Activated CD4-positive, alpha-beta T cell treated with anti-CD3 and anti-CD28 coated beads for 48 hours (primary cell): ENCODE measurements around the gene KCNMA1.

ENCODE experiments used
- DNase-seq: peaks from one replicate; pipeline ENCODE4 v3.0.0-alpha.2; 2020

KCNMA1 gene

GRCh38 chr10:77120666-77121376, 516.8 kb downstream of the KCNMA1 start:
- no peak for DNase-seq

DNA sequence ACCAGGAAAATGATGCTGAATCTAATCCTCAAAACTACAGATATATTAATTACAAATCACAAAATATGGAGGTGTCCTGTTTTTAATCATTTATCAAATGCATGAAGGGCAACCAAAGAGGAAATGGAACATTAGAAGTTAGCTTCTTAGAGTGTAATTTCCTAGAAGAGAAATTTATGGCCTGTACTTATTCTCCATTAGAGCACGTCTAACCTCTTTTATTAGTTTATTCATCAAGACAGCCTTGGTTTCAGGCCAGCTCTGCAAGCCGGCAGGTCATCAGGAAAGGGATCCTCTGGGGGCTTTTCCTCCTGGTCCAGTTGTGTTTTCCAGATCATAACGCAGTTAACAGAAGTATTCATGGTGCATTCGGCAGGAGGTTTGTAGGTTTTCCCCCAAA, 517.6 kb downstream of the KCNMA1 start:
- no peak for DNase-seq

- DNase-seq: no peak
These were observed 518.9 kb downstream of the KCNMA1 start for GRCh38 chr10:77118603-77119282.

- DNase-seq: no peak
These were observed 520.1 kb downstream of the KCNMA1 start for GRCh38 chr10:77117501-77117900.

GRCh38 chr10:77116904-77117303, 520.7 kb downstream of the KCNMA1 start:
- no peak for DNase-seq

GRCh38 chr10:77114181-77114821, 523.3 kb downstream of the KCNMA1 start:
- DNase-seq: no peak

DNA sequence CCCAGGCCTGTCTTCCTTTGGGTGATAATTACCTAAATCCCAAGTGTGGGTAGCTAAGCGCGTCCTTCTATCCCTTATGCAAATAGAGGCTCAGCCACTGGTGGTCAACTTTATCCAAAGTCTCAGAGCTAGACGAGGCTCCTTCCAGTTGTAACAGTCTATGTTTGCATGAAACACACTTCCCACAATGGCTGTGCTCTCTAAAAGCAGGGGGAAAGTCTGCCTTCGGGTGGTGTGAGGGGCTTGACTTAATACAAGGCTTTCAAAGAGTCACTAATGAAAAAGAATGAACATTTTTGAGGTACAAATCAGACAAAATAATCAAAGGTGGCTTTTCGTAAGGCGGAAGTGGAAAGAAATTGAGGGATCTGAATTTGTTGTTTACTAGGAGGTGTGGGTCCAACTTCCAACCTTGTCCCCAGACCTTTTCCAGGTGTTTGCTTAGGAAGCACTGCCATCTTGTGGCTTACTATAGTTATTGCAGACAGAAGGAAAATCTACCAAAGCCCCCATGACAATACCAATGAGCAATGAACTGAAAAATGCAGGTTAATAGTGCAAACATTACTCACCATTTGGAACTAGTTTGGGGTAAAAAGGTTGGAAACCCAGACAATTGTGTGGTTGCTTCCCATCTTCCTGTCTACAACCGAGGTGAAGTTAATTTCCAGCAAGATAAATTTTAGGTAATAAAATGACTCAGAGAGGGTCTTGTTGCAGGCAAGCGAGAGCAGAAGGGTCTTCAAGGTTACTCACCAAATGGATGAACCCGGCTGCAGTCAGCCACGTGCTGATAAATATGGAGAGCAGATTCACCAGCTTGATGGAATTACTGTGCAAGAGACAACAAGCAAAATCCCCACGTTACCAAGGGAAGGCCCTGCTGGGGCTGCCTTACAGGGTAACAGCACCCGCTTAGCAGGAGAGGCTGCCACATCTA, 525.7 kb downstream of the KCNMA1 start:
- DNase-seq: no peak

- no peak for DNase-seq
These were observed 526.9 kb downstream of the KCNMA1 start for GRCh38 chr10:77110757-77111156.

DNA sequence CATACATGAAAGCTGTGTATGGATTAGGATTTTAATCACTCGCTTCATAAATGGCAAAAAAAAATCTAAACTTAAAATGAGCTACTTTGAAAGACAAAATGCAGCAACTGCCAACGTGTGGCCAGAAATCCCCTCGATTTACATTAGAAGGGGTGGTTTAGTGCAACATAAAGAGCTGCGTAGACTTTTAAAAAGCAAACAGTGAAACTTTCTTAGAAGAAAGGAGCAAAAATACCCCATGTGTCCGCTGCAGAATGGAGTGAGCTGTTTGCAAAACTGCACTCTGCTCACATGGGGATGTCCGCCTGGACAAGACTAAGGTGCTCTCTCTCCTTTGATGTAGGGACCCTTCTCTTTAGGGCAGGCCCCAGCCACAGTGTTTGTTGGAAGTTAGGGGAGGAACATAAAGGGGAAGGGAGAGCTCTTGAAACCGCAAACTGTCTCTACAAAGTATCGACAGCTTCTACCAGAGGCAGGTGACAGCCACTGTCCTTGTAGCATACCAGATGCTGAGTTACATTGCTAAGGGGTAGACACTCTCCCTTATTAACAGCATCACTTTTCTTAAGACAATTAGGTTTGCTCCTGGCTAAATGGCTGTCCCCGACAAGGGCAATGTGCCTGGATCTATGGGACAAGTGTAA, 528.1 kb downstream of the KCNMA1 start:
- DNase-seq: no peak

DNA sequence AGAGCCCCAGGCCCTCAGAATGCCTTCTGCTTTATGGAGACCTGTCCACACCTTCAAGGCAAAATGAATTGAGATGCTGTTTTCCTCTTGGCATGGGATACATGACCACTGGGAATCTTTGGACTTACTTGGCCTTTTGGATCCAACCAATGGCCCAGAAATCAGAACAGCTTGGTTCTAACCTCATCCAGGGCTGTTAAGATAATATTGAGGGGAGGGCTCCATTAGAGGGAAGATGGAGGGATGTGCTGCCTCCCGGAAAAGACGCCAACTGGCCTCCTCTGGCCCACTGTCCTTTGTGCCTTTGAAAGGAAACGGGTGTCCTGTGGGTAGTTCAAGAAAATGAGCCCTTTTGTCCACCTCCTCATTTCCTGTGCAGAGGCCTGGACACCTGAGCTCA, 530.9 kb downstream of the KCNMA1 start:
- DNase-seq: no peak

- DNase-seq: no peak
These were observed 531.8 kb downstream of the KCNMA1 start for GRCh38 chr10:77105761-77106221.

GRCh38 chr10:77104459-77104980, 533.1 kb downstream of the KCNMA1 start:
- no peak for DNase-seq

- no peak for DNase-seq
These were observed 534.4 kb downstream of the KCNMA1 start for GRCh38 chr10:77103213-77103612.

DNA sequence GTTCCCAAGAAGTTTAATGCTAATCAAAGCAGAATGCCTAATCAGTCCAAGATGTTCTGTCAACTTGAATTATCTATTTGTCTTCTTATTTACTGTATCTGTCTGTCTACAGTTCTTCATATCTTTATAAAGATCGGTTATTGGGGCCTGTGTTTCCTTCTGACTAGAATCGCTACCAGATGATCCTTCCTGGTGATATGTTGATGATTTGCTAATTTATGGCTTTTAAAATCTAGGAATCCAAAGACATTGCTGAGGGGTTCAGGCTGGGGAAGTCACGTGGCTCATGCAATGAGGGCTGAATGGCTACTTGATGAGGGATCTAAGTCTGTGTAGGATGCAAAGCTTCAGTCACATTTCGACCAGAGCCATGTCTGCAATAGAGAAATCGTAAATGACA, 536.3 kb downstream of the KCNMA1 start:
- DNase-seq: no peak

DNA sequence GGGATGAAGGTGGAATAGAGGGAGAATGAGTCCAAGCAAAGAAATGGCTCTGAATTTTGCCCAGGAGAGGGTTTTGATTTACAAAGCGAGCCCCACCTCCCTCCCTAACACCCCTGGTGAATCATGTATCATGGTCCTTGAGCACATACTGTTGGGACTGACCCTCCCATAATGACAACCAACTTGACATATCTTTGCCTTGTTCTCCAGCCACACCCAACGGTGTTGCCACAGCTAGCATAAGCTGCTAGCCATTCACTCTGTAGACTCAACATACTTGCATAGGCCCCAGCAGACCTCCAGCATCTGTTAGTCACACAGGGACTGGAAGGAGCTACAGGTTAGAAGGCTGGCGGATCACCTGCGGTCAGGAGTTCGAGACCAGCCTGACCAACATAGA, 538.5 kb downstream of the KCNMA1 start:
- DNase-seq: no peak

DNA sequence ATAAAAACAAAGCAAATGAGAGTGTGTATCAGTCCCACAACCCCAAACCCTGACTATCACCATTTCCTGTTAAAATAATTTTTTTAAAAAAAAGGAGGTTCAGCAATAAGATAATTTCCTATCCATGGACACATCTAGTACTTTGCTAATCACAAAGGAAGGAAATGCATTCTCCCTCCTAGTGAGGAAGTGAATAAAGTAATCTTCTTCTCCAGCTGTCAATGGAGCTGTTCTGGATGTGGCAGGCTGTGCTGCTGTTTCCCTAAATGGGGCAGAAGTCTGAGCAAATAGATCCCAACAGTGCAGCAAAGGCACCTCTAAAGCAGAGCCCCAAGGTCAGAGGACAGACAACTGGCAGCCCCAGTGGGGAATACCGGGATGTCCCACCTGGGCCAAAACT, 540.0 kb downstream of the KCNMA1 start:
- DNase-seq: no peak

GRCh38 chr10:77093126-77093525, 544.5 kb downstream of the KCNMA1 start:
- no peak for DNase-seq

- no peak for DNase-seq
These were observed 545.9 kb downstream of the KCNMA1 start for GRCh38 chr10:77091597-77092165.

- no peak for DNase-seq
These were observed 546.9 kb downstream of the KCNMA1 start for GRCh38 chr10:77090381-77091356.

GRCh38 chr10:77087366-77087765, 550.2 kb downstream of the KCNMA1 start:
- no peak for DNase-seq

GRCh38 chr10:77086081-77086480, 551.5 kb downstream of the KCNMA1 start:
- no peak for DNase-seq
